NCI-H1930 (cell line): ENCODE measurements around the gene DEFB128.

Experiments
- DNase-seq, 2 experiments: peaks; one replicate each; lab custom pipeline; 2025; lab: John Stamatoyannopoulos, UW

The DEFB128 gene

DNA sequence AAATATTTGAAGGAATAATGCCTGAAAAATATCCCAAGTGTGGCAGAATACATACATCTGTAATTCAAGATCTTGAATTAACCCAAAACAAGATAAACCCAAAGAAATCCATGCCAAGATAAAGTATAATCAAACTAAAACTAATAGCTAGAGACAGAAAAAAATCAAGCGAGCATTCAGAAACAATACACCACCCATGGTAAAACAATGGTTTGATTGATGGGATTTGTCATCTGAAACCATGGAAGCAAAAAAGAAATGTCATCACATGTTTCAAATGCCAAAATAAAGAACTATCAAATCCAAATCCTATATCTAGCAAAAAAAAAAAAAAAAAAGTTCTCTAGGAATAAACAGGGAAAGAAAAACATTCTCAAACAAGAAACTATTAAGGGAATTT, 37.4 kb downstream of the DEFB128 start:
- no peak for DNase-seq

DNA sequence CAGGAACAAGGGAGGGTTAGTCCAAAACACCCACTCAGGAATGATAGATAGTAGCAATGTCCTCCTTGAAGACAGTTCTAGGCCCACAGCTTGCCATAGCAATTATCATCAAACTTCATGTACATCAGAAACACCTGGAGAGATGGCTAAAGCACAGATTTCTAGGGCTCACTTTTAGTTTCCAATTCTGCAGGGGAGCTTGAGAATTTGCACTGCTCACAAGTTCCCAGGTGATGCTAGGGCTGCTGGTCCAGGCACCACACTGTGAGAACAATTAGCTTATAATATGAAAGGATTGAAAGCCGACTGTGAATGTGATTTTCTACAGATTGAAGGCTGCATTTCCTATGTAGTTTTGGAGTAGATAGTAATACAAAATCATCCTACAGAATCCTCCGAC, 43.6 kb downstream of the DEFB128 start:
- no peak for DNase-seq

DNA sequence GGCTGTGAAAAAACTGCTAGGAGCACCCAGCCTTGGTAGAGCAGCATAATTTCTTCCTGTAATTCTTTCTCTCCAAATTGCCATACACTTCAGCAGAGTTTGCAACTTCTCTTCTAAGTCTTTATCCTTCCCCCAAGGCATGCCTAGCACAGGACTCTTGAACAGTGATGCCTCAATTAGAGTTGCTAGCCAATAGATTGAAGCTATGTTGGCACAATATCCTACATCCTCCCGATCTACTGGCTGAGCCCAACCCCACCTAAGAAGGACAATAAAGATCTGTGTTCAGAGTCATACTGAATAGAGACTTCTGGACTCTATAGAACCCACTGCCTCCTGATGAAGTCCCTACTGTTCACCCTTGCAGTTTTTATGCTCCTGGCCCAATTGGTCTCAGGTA, 47.2 kb downstream of the DEFB128 start, which contains the start of gene DEFB126:
Gene DEFB126, plus strand, starts transcription at position 301 of the 400 bp plus-strand sequence. Its CDS starts 39 bp downstream, at position 340.
- no peak for DNase-seq
